GM21447 (cell line): ENCODE measurements around the gene POU2F1.

Source experiments
- ATAC-seq: cut with Tn5 transposase; IDR thresholded peaks from one replicate; pipeline ENCODE4 v1.9.1; 2021; ENCODE audit not compliant: unreplicated experiment

POU2F1 gene

DNA sequence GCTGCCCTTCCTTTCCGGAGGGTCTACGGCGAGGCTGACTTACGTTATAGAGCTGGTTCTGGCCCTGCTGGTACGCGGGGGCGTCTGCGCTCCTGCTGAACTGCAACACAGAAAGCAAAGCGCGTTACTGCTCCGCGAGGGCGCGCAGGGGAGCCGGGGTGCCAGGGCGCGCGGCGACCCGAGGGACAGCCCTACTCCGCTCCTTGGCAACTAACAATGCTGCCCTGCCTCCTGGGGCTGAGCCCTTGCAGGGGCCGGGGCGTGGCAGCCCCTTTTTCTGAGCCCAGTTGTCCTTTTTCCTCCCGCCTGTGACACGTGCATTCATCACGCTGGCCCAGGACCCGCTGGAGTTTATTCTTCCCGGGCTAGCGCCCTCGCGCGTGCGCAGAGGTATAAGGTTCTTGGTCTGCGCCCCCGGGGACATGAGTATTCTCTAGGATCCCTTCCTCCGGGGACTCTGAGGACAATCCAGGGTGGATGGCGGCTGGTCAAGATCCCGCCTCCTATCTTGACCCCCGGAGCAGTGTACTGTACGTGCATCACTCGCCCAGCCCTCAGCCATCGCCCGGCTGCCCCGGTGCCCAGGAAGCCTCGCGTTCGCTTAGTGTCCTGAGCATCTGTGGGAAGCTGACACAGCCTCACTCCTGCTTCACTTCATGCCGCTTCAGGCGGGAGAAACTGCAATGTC is 218.8 kb downstream of the POU2F1 start:
- no peak for ATAC-seq

DNA sequence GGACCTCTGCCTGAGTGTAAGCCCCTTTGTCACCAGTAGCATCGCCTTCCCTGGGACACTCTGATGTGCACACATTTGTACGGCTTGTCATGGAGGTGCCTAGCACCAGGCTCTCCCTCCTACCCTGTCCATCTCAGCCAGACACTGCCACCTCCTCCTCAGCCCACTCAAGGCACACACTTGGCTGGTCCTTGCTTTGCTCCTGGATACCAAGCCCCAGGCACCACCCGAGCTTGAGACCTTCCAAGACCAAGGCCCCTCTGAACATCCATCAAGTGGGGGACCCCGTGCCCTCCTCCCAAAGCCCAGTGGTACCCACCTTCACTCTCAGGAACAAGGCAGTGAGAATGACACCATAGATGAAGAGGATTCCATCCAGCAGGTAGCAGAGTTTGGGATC is 219.7 kb downstream of the POU2F1 start:
- ATAC-seq: no peak

GRCh38 chr1:167440776-167441175 is 220.1 kb downstream of the POU2F1 start:
- ATAC-seq: no peak

GRCh38 chr1:167441222-167441621 is 220.5 kb downstream of the POU2F1 start:
- ATAC-seq: no peak

- peak; percentile 73 for ATAC-seq
These were observed 221.6 kb downstream of the POU2F1 start for GRCh38 chr1:167442142-167442848.

- ATAC-seq: no peak
These were observed 222.3 kb downstream of the POU2F1 start for GRCh38 chr1:167442854-167443565.

- no peak for ATAC-seq
These were observed 223.1 kb downstream of the POU2F1 start for GRCh38 chr1:167443757-167444156.

GRCh38 chr1:167446966-167447365 is 226.3 kb downstream of the POU2F1 start:
- no peak for ATAC-seq

GRCh38 chr1:167447521-167448136 is 226.9 kb downstream of the POU2F1 start:
- peak; percentile 76 for ATAC-seq

- no peak for ATAC-seq
These were observed 230.2 kb downstream of the POU2F1 start for GRCh38 chr1:167450843-167451242.

DNA sequence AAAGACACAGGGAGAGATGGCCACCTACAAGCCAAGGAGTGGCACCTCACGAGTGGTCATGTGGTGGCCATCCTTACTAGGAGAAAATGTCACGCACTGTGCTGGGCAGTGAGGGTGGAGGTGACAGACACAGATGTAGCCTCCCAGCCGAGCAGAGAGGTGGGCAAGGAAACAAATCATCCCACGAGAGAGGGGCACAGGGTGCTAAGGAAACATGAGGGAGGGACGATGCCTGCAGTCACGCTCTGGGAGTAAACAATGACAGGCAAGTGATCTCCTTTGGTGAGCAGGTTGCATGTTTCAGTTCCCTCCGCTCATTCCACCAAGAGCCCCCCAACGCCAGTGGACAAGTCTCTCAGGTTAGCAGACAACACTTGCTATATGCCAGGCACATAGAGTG is 231.8 kb downstream of the POU2F1 start:
- no peak for ATAC-seq

DNA sequence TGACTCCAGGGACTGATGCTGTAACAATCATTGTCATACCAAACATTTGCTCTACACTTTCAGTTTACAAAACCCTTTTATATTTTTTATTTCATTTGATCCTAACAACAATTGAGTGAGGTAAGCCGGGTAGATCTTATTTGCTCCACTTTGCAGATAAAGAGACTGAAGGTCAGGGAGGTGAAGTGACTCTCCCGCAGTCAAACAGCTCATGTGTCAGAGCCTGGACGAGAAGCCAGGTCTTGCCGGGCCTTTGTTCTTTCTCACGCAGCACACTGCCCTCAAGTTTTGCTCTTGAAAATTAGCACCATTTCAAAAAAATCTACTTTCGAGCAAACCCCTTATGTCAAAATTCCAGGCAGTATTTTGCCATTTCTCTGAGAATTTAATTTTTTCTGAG is 232.4 kb downstream of the POU2F1 start:
- ATAC-seq: no peak

- no peak for ATAC-seq
These were observed 233.7 kb downstream of the POU2F1 start for GRCh38 chr1:167454304-167454893.

- ATAC-seq: peak; percentile 58
These were observed 234.5 kb downstream of the POU2F1 start for GRCh38 chr1:167454894-167455785.

DNA sequence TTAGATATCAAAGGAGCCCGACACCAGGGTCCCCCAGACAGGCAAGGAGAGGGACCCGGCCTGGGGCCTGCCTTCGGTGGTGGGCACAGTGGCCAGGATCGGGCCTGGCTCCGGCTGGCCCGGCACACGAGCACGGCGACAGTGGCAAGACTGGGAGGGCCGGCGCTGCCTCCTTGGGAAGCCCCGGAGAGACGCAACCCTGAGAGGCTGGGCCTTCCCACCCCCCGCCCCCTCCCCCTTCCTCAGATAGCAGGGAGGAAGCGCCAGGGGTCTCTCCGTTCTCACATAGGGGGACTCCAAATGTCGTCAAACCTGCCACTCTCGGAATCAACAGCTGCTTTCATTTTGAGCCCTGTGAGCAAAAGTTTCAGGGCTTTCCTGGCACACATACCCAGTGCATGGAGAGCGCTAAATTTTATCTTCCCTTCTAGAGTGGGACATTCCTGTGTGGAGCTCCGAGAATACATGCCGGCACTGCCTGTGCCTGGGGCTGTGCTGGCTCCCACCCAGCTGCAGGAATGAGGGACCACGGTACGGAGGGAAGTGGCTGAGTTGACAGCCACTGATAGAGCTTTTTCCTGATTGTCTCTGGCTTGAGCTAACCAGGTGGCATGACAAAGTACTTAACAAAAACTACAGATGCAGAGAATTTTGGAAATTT is 235.2 kb downstream of the POU2F1 start:
- peak; percentile 37 for ATAC-seq

GRCh38 chr1:167456524-167456923 is 235.8 kb downstream of the POU2F1 start:
- no peak for ATAC-seq

- no peak for ATAC-seq
These were observed 236.2 kb downstream of the POU2F1 start for GRCh38 chr1:167456926-167457325.

DNA sequence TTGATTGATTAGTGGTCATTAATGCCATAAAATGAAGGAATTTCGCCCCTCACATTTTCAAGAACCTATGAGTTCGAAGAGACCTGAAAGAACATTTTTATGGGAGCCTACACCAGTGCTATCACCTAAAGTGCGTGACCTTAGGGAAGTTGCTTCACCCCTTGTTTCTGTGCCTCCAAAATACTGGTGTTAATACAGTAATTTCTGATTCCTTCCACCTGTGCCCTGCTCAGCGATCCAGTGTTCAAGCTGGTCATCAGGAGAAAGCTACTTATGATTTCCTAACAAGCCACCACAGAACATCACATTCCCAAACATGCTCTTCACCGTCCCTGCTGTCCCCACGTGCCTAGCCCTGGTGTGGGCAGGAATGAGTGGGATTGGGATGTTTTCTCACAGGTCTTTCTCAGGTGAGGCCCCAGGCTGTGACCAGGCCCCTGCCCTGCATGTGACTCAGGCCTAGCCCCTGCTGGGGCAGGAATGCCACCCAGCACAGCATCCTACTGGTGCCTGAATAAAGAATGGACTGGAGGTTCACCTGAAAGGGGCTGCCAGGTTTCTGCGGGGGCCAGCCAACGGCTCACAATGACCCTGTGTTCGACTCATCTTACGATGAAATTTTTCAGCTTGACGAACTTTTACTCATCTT is 237.4 kb downstream of the POU2F1 start:
- no peak for ATAC-seq

DNA sequence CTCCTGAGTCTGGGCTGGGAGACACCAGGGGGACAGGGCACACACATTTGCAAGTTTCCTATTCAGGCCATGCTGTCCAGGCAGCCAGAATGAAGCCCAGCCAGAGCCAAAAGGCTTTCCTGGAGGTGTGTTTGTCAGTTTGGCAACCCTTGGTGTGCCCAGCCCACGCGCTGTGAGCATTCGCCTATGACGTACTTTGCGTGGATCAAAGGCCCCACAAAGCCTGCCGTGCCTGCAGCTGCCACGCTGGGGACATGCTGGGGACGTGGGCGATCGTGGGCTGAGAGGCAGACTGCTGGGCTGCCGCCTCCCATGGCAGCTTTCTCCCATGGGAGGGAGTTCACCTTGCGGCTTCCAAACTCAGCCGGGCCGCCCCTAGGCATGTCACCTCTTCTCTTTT is 240.2 kb downstream of the POU2F1 start:
- no peak for ATAC-seq
